NCI-H2227 treated with DMSO at 0.1 percent for 48 hours (cell line): ENCODE results near the gene TFB2M.
A peak's percentile ranks its signal among the peaks of the same experiment; 100 is the strongest.
"Not testable (repeated sequence)": the region's sequence is repeated elsewhere in the genome, so short reads cannot be mapped to it uniquely, and the experiment has no call there.

Source experiments
- DNase-seq: peaks from one replicate; lab custom pipeline; 2025; lab: John Stamatoyannopoulos, UW

Gene TFB2M

GRCh38 chr1:246566128-246566812 lies at the start of gene TFB2M, which contains the start of gene CNST:
TFB2M (minus strand) TSS chr1:246566261; CDS start chr1:246566138, 123 bp downstream.
CNST (plus strand) TSS chr1:246566456; CDS start chr1:246591563, 25,107 bp downstream.
- peak; percentile 98 for DNase-seq

- DNase-seq = no peak
Measured at GRCh38 chr1:246613096-246613758, 47.2 kb upstream of the TFB2M start.

- DNase-seq = no peak
Measured at GRCh38 chr1:246609632-246610031, 43.6 kb upstream of the TFB2M start.

GRCh38 chr1:246608616-246609376 lies 42.7 kb upstream of the TFB2M start:
- peak; percentile 6 for DNase-seq

GRCh38 chr1:246607462-246607861 lies 41.4 kb upstream of the TFB2M start:
- DNase-seq = no peak

- not testable (repeated sequence) for DNase-seq
Measured at GRCh38 chr1:246605231-246605630, 39.2 kb upstream of the TFB2M start.

- no peak for DNase-seq
Measured at GRCh38 chr1:246602194-246602593, 36.1 kb upstream of the TFB2M start.

- DNase-seq = no peak
Measured at GRCh38 chr1:246600579-246600978, 34.5 kb upstream of the TFB2M start.

- no peak for DNase-seq
Measured at GRCh38 chr1:246599315-246599714, 33.3 kb upstream of the TFB2M start.

GRCh38 chr1:246597971-246598370 lies 31.9 kb upstream of the TFB2M start:
- DNase-seq = no peak

GRCh38 chr1:246597340-246597739 lies 31.3 kb upstream of the TFB2M start:
- DNase-seq = no peak

- DNase-seq = no peak
Measured at GRCh38 chr1:246595146-246595545, 29.1 kb upstream of the TFB2M start.

GRCh38 chr1:246592695-246593094 lies 26.6 kb upstream of the TFB2M start:
- DNase-seq = no peak

- no peak for DNase-seq
Measured at GRCh38 chr1:246591958-246592357, 25.9 kb upstream of the TFB2M start.

- no peak for DNase-seq
Measured at GRCh38 chr1:246591504-246591903, 25.4 kb upstream of the TFB2M start.

GRCh38 chr1:246591047-246591446 lies 25.0 kb upstream of the TFB2M start:
- DNase-seq = no peak

GRCh38 chr1:246589919-246590318 lies 23.9 kb upstream of the TFB2M start:
- DNase-seq = not testable (repeated sequence)

GRCh38 chr1:246588159-246588721 lies 22.2 kb upstream of the TFB2M start:
- no peak for DNase-seq

- no peak for DNase-seq
Measured at GRCh38 chr1:246587606-246588005, 21.5 kb upstream of the TFB2M start.

GRCh38 chr1:246587032-246587431 lies 21.0 kb upstream of the TFB2M start:
- DNase-seq = no peak

GRCh38 chr1:246583448-246584185 lies 17.6 kb upstream of the TFB2M start:
- DNase-seq = no peak

- no peak for DNase-seq
Measured at GRCh38 chr1:246583056-246583440, 17.0 kb upstream of the TFB2M start.
